ENCODE measurements around the gene SLC6A20.

DNA sequence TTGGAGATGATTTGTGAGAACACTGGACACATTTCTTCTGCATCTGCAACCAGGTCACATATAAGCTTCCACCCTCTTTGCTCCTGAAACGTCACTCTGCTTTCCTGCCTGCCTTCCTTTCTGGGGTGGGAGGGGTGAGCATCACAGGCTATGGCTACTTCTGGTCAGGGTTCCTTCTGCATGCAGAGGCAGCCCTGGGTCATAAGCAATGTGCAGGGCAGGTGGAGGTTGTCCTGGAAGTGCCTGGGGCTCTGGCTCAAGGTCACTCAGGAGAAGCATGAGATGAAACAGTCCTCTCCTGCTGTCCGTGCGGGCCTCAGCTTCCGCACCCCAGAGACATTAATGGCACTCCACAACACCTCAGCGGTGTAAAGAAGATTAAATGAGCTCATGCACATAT, 15.1 kb downstream of the SLC6A20 start:
- TF ChIP-seq, protein P1, sequence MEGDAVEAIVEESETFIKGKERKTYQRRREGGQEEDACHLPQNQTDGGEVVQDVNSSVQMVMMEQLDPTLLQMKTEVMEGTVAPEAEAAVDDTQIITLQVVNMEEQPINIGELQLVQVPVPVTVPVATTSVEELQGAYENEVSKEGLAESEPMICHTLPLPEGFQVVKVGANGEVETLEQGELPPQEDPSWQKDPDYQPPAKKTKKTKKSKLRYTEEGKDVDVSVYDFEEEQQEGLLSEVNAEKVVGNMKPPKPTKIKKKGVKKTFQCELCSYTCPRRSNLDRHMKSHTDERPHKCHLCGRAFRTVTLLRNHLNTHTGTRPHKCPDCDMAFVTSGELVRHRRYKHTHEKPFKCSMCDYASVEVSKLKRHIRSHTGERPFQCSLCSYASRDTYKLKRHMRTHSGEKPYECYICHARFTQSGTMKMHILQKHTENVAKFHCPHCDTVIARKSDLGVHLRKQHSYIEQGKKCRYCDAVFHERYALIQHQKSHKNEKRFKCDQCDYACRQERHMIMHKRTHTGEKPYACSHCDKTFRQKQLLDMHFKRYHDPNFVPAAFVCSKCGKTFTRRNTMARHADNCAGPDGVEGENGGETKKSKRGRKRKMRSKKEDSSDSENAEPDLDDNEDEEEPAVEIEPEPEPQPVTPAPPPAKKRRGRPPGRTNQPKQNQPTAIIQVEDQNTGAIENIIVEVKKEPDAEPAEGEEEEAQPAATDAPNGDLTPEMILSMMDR (IDR thresholded peaks at IDR 0.05): no peak
- TF ChIP-seq POLR2A (IDR thresholded peaks at IDR 0.05): no peak
